Measurements from ENCODE around the gene GLTPD2. TPM values are rescaled to one million over a fixed set of nuclear protein-coding genes. Genes with fewer than 3 reads are reported as not detected.

The GLTPD2 gene
- total RNA-seq, 1 experiment from 2014 or later, result not detected

GRCh38 chr17:4740025-4740351 is 48.8 kb upstream of the GLTPD2 start:
- Histone ChIP-seq H3T11ph (ENCODE audit: low read length) (no peak overlapping the region), H3K18ac (ENCODE audit: insufficient read length, low read depth, low read length) (no peak overlapping the region), H2BK5ac (ENCODE audit: insufficient read length, low read length) (no peak overlapping the region), H3K4ac (ENCODE audit: low read depth, low read length) (no peak overlapping the region), H3K9ac (ENCODE audit: extremely low read depth, insufficient read length, low read length) (no peak overlapping the region), H3K23me2 (ENCODE audit: insufficient read length, low read depth, low read length, poor library complexity, severe bottlenecking) (peaks cover 11% of the 10 kb centered on the region), H3K9me3 (ENCODE audit: control insufficient read depth, low read depth, low read length) (no peaks in the 10 kb centered on the region), H4K5ac (ENCODE audit: insufficient read length, low read depth, low read length) (no peak overlapping the region), H3K56ac (ENCODE audit: insufficient read length, low read depth, low read length) (no peak overlapping the region), H2BK15ac (ENCODE audit: low read depth, low read length) (no peak overlapping the region), H2AK5ac (ENCODE audit: insufficient read length, low read length) (no peak overlapping the region), H3K27ac (ENCODE audit: insufficient read length, low read depth, low read length) (no peak overlapping the region), H3K4me2 (ENCODE audit: insufficient read depth, insufficient read length, low read length) (peak overlapping the region; percentile 72), H2BK12ac (ENCODE audit: insufficient read length, low read depth, low read length) (no peak overlapping the region), H2AFZ (ENCODE audit: low read length) (no peak overlapping the region), H3K14ac (ENCODE audit: insufficient read depth, low read length) (no peak overlapping the region), H4K20me1 (ENCODE audit: control insufficient read depth, insufficient read depth, insufficient read length) (no peaks in the 10 kb centered on the region), H3K27me3 (ENCODE audit: insufficient read depth, low read length) (peaks cover 35% of the 10 kb centered on the region), H3K79me2 (ENCODE audit: insufficient read depth, low read length) (no peaks in the 10 kb centered on the region), H3K23ac (ENCODE audit: insufficient read length, low read depth, low read length) (no peak overlapping the region), H4K91ac (ENCODE audit: insufficient read length, low read depth, low read length) (no peak overlapping the region), H3K4me1 (ENCODE audit: insufficient read depth, low read length) (no peaks in the 10 kb centered on the region), H2BK120ac (ENCODE audit: low read depth, low read length, poor library complexity, severe bottlenecking) (no peak overlapping the region), H3K79me1 (ENCODE audit: insufficient read depth, low read depth, low read length, poor library complexity, severe bottlenecking) (no peaks in the 10 kb centered on the region), H4K8ac (replicated peaks; ENCODE audit: insufficient read length, low read depth, low read length) (no peak overlapping the region), H2BK20ac (ENCODE audit: low read depth, low read length, poor library complexity, severe bottlenecking) (no peak overlapping the region)
- Mint-ChIP-seq H3K9me3 (no peaks in the 10 kb centered on the region), H3K27me3 (ENCODE audit: low read depth) (peaks cover 97% of the 10 kb centered on the region), H3K27ac (peak overlapping the region in 1 of 3 experiments; percentile 32; a peak in 1 of 7 replicates), H3K4me1 (peaks cover 14 to 20% of the 10 kb centered on the region in 2 experiments), H3K4me3 (peak overlapping the region; percentile 61 to 78), H3K36me3 (ENCODE audit: insufficient read depth in 1 of 3, low read depth in 3 of 3) (peaks cover 0 to 3% (median 0%) of the 10 kb centered on the region in 3 experiments; a peak in 1 of 7 replicates)
- DNase-seq, result no peak
- no peak for TF ChIP-seq CTCF (conservative IDR thresholded peaks at IDR 0.05)
- WGBS (ENCODE audit: extremely low coverage, insufficient read length, low lambda C conversion rate), result no CpG with 5 or more reads among the region's 13 CpGs
